HepG2 (cell line): ENCODE measurements around the gene METTL5. TPM values are rescaled to one million over a fixed set of nuclear protein-coding genes. Genes with fewer than 3 reads are reported as not detected.

Experiments used
- DR1 ChIP-seq: sonication (generic); formaldehyde crosslinking; IDR thresholded peaks from 2 replicates; pipeline ENCODE4 v1.8.0; 2021; ENCODE audit warnings: mild to moderate bottlenecking, missing genetic modification reagents, inconsistent platforms
- KLF6 ChIP-seq: IDR thresholded peaks from 2 replicates; pipeline ENCODE4 v1.8.0; 2016; ENCODE audit warnings: missing biosample characterization, missing genetic modification reagents
- NFKBIZ ChIP-seq: IDR thresholded peaks from 2 replicates; pipeline ENCODE4 v1.6.1; 2018; ENCODE audit warnings: missing genetic modification reagents, missing compliant biosample characterization
- PHF8 ChIP-seq: sonication (generic); formaldehyde crosslinking; IDR thresholded peaks from 2 replicates; pipeline ENCODE4 v1.5.0; 2020; ENCODE audit warnings: missing genetic modification reagents
- POLR2A ChIP-seq, 2 experiments: IDR thresholded peaks; 2 replicates each; pipeline ENCODE4 v1.6.1; 2011; ENCODE audit warnings: low read depth in 2 of 2, low read length in 2 of 2, mild to moderate bottlenecking in 1 of 2, moderate library complexity in 1 of 2; ENCODE audit not compliant: insufficient read depth in 1 of 2
- POLR2AphosphoS5 ChIP-seq: IDR thresholded peaks from 2 replicates; pipeline ENCODE4 v1.6.1; 2012; ENCODE audit warnings: low read depth, low read length
- REL ChIP-seq: sonication (generic); formaldehyde crosslinking; conservative IDR thresholded peaks from 2 replicates; pipeline ENCODE4 v1.8.0; 2022; ENCODE audit warnings: mild to moderate bottlenecking, missing genetic modification reagents, moderate library complexity
- SPEN ChIP-seq: sonication (generic); formaldehyde crosslinking; IDR thresholded peaks from 2 replicates; pipeline ENCODE4 v1.5.1; 2020; ENCODE audit warnings: low read depth, mild to moderate bottlenecking, missing genetic modification reagents
- SRSF1 ChIP-seq: fragments of 200-400 bp; formaldehyde crosslinking; optimal IDR thresholded peaks from 2 replicates; pipeline ENCODE3; 2017; ENCODE audit warnings: mild to moderate bottlenecking, low read depth, low read length, moderate library complexity
- SRY ChIP-seq: sonication (generic); formaldehyde crosslinking; IDR thresholded peaks from 2 replicates; pipeline ENCODE4 v1.8.0; 2022; ENCODE audit warnings: mild to moderate bottlenecking, missing genetic modification reagents
- TBP ChIP-seq: sonication (generic); formaldehyde crosslinking; IDR thresholded peaks from 2 replicates; pipeline ENCODE4 v1.5.0; 2020; ENCODE audit warnings: missing genetic modification reagents
- ZBTB42 ChIP-seq: sonication (generic); formaldehyde crosslinking; IDR thresholded peaks from 2 replicates; pipeline ENCODE4 v1.5.0; 2020; ENCODE audit warnings: mild to moderate bottlenecking, missing genetic modification reagents
- ZFP36L2 ChIP-seq: sonication (generic); formaldehyde crosslinking; IDR thresholded peaks from 2 replicates; pipeline ENCODE4 v1.4.0; 2020; ENCODE audit warnings: missing genetic modification reagents
- ZNF234 ChIP-seq: sonication (generic); formaldehyde crosslinking; conservative IDR thresholded peaks from 2 replicates; pipeline ENCODE4 v1.5.1; 2020; ENCODE audit warnings: mild to moderate bottlenecking, missing genetic modification reagents
- ZNF337 ChIP-seq: sonication (generic); formaldehyde crosslinking; IDR thresholded peaks from 2 replicates; pipeline ENCODE4 v1.5.1; 2020; ENCODE audit warnings: missing genetic modification reagents, low read depth, mild to moderate bottlenecking, borderline replicate concordance
- ZNF350 ChIP-seq: sonication (generic); formaldehyde crosslinking; IDR thresholded peaks from 2 replicates; pipeline ENCODE4 v1.4.0; 2020; ENCODE audit warnings: mild to moderate bottlenecking, low read depth, missing genetic modification reagents, borderline replicate concordance
- ZNF354B ChIP-seq: sonication (generic); formaldehyde crosslinking; IDR thresholded peaks from 2 replicates; pipeline ENCODE4 v1.8.0; 2022; ENCODE audit warnings: mild to moderate bottlenecking, missing genetic modification reagents
- ZNF460 ChIP-seq: sonication (generic); formaldehyde crosslinking; IDR thresholded peaks from 2 replicates; pipeline ENCODE4 v1.5.1; 2020; ENCODE audit warnings: missing genetic modification reagents, mild to moderate bottlenecking, borderline replicate concordance
- ZNF839 ChIP-seq: sonication (generic); formaldehyde crosslinking; IDR thresholded peaks from 2 replicates; pipeline ENCODE4 v1.4.0; 2020; ENCODE audit warnings: missing genetic modification reagents, mild to moderate bottlenecking, borderline replicate concordance
- polyA plus RNA-seq, 8 experiments: library from polyadenylated mRNA; depleted of rRNA in 3 of 8; stranded (reverse) in 7 of 8; unstranded in 1 of 8; fragments of >200 nt; fragmentation: Illumina TruSeq in 4 of 8; extraction: Trizol in 4 of 8; gene quantifications; 2 replicates each; pipeline versions ENCODE4 v1.2.1 to v1.2.3, GENCODE V29; 2011 to 2016; ENCODE audit warnings: low read depth in 4 of 8, missing spikeins in 1 of 8, mixed read lengths in 1 of 8; ENCODE audit not compliant: insufficient read depth in 1 of 8
- total RNA-seq, 5 experiments: library from RNA; depleted of rRNA; stranded (reverse); fragments of >200 nt; fragmentation: Illumina TruSeq; extraction: Trizol; gene quantifications; 2 replicates each; pipeline ENCODE4 v1.2.3, GENCODE V29; 2016; ENCODE audit warnings: low read depth in 1 of 5
- TF ChIP-seq, protein P1 (sequence below): sonication (generic); formaldehyde crosslinking; IDR thresholded peaks from 2 replicates; pipeline ENCODE4 v1.4.0; 2020; ENCODE audit warnings: mild to moderate bottlenecking, missing genetic modification reagents, borderline replicate concordance
- TF ChIP-seq, protein P2 (sequence below): sonication (generic); formaldehyde crosslinking; IDR thresholded peaks from 2 replicates; pipeline ENCODE4 v1.4.0; 2020; ENCODE audit warnings: mild to moderate bottlenecking, missing genetic modification reagents, borderline replicate concordance
- TF ChIP-seq, protein P3 (sequence below): IDR thresholded peaks from 2 replicates; pipeline ENCODE4 v1.6.1; 2016; ENCODE audit warnings: mild to moderate bottlenecking, missing biosample characterization, missing genetic modification reagents
- TF ChIP-seq, protein P4 (sequence below): sonication (generic); formaldehyde crosslinking; IDR thresholded peaks from 2 replicates; pipeline ENCODE4 v1.4.0; 2020; ENCODE audit warnings: mild to moderate bottlenecking, missing genetic modification reagents

METTL5 gene
- total and polyA plus RNA-seq, 2 of the 13 experiments (the other 11 are each of a cell fraction or from before 2014, with no cell fraction given), result 50.7 to 95.1 TPM

DNA sequence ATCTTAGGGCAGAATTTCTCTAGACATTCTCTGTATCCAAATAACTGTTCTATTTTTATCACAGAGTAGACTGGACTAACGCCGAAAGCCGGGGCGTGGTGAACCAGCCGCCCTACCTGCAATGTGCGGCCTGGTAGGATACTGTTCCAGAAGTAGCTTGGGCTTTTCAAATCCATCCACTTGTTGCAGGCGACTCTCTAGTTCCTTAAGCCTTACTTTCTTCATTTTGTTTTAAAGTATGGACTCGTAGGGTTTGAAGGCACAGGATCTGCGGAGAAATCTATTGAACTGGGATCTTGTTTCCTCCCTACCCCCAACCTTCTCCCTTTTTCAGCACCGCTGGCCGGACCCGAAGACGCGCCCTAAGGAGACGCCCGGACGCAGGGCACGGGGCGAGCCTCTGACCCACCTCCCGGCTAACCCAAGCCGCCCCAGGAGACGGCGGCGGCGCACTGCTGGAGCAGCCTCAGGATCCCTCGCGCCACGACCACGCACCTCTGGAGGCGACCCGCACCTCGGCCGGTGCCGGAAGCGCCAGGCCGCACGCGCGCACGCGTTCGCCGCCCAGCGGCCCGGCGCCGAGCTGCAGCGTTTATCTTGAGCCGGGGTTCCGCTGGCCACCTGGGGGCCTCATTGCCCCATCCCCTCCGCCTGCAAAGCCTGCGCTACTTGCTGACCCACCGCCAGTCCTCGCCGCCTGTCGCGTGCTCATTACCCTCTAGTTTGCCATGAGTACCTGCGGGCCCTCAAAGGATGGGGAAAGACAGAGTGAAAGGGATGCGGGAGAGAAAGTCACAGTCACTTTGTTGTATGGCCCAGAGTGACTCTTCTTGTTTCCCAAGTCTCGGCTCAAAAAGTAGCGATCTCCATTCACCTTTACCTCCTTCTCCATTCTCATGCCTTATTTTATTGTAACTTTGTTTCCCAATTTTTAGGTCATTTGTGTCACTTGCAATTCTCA is at the start of gene METTL5 (continued):
- TF ChIP-seq, protein P1, sequence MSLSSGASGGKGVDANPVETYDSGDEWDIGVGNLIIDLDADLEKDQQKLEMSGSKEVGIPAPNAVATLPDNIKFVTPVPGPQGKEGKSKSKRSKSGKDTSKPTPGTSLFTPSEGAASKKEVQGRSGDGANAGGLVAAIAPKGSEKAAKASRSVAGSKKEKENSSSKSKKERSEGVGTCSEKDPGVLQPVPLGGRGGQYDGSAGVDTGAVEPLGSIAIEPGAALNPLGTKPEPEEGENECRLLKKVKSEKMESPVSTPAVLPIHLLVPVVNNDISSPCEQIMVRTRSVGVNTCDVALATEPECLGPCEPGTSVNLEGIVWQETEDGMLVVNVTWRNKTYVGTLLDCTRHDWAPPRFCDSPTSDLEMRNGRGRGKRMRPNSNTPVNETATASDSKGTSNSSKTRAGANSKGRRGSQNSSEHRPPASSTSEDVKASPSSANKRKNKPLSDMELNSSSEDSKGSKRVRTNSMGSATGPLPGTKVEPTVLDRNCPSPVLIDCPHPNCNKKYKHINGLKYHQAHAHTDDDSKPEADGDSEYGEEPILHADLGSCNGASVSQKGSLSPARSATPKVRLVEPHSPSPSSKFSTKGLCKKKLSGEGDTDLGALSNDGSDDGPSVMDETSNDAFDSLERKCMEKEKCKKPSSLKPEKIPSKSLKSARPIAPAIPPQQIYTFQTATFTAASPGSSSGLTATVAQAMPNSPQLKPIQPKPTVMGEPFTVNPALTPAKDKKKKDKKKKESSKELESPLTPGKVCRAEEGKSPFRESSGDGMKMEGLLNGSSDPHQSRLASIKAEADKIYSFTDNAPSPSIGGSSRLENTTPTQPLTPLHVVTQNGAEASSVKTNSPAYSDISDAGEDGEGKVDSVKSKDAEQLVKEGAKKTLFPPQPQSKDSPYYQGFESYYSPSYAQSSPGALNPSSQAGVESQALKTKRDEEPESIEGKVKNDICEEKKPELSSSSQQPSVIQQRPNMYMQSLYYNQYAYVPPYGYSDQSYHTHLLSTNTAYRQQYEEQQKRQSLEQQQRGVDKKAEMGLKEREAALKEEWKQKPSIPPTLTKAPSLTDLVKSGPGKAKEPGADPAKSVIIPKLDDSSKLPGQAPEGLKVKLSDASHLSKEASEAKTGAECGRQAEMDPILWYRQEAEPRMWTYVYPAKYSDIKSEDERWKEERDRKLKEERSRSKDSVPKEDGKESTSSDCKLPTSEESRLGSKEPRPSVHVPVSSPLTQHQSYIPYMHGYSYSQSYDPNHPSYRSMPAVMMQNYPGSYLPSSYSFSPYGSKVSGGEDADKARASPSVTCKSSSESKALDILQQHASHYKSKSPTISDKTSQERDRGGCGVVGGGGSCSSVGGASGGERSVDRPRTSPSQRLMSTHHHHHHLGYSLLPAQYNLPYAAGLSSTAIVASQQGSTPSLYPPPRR (CRISPR knock-in tag), result peak; percentile 63; the same call in 1 of the 2 replicates
- TF ChIP-seq ZNF337 (peak; percentile 77; the same call in 1 of the 2 replicates), ZNF350 (no peak), SPEN (peak; percentile 95), ZBTB42 (CRISPR knock-in tag) (no peak), ZNF839 (CRISPR knock-in tag) (no peak; the same call in 1 of the 2 replicates), PHF8 (CRISPR knock-in tag) (peak; percentile 98), ZFP36L2 (no peak), REL (no peak), ZNF234 (CRISPR knock-in tag) (no peak), POLR2A (IDR thresholded peaks at IDR 0.05; ENCODE audit: insufficient read depth in 1 of 2, low read depth in 2 of 2, low read length in 2 of 2) (peak; percentile 84 to 98), DR1 (CRISPR knock-in tag) (peak; percentile 54; the same call in 1 of the 2 replicates), TBP (CRISPR knock-in tag) (no peak), POLR2AphosphoS5 (peak; percentile 87), KLF6 (peak; percentile 97), ZNF460 (no peak), SRSF1 (no peak), NFKBIZ (CRISPR knock-in tag) (0 out of 2 replicates have a peak, but pooled peaks have one; percentile 31), SRY (peak; percentile 83; the same call in 1 of the 2 replicates), ZNF354B (no peak)
- TF ChIP-seq, protein P2, sequence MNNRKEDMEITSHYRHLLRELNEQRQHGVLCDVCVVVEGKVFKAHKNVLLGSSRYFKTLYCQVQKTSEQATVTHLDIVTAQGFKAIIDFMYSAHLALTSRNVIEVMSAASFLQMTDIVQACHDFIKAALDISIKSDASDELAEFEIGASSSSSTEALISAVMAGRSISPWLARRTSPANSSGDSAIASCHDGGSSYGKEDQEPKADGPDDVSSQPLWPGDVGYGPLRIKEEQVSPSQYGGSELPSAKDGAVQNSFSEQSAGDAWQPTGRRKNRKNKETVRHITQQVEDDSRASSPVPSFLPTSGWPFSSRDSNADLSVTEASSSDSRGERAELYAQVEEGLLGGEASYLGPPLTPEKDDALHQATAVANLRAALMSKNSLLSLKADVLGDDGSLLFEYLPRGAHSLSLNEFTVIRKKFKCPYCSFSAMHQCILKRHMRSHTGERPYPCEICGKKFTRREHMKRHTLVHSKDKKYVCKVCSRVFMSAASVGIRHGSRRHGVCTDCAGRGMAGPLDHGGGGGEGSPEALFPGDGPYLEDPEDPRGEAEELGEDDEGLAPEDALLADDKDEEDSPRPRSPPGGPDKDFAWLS (CRISPR knock-in tag), result no peak
- TF ChIP-seq, protein P3, sequence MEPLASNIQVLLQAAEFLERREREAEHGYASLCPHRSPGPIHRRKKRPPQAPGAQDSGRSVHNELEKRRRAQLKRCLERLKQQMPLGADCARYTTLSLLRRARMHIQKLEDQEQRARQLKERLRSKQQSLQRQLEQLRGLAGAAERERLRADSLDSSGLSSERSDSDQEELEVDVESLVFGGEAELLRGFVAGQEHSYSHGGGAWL, result peak; percentile 93
- TF ChIP-seq, protein P4, sequence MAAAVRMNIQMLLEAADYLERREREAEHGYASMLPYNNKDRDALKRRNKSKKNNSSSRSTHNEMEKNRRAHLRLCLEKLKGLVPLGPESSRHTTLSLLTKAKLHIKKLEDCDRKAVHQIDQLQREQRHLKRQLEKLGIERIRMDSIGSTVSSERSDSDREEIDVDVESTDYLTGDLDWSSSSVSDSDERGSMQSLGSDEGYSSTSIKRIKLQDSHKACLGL (CRISPR knock-in tag), result peak; percentile 96
